HG02759 (cell line): ENCODE measurements around the gene CALB2.
"Not testable (repeated sequence)": the region's sequence is repeated elsewhere in the genome, so short reads cannot be mapped to it uniquely, and the experiment has no call there.

Experiments used
- ATAC-seq: cut with Tn5 transposase; IDR thresholded peaks from one replicate; pipeline ENCODE4 v1.9.1; 2021; ENCODE audit warnings: mild to moderate bottlenecking, moderate library complexity; ENCODE audit not compliant: unreplicated experiment

Gene CALB2, protein sequence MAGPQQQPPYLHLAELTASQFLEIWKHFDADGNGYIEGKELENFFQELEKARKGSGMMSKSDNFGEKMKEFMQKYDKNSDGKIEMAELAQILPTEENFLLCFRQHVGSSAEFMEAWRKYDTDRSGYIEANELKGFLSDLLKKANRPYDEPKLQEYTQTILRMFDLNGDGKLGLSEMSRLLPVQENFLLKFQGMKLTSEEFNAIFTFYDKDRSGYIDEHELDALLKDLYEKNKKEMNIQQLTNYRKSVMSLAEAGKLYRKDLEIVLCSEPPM

DNA sequence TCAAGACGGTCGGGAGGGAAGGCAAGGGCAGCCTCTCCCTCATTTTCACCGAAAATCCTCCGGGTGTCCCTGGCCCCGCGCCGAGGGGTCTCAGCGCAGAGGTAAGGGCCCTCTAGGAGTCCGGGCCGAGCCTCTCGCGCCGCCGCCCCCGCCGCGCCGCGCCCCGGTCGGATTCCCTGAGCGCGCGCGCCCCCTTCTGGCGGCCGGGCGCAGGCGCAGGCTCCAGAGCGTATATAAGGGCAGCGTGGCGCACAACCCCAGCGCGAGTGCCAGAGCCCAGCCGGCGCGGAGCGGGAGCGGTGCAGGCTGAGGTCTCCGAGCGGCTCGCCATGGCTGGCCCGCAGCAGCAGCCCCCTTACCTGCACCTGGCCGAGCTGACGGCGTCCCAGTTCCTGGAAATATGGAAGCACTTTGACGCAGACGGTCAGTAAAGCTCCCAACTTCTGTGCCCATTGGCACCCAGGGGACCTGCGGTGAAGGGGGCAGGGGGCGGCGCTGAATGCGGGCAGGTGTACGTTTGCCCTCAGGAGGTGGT lies at the start of gene CALB2:
Gene CALB2, plus strand, starts transcription at position 260 of the 535 bp plus-strand sequence. Its CDS starts 70 bp downstream, at position 330.
- peak; percentile 92 for ATAC-seq

- ATAC-seq, result no peak
Measured at GRCh38 chr16:71311553-71312158, 46.9 kb upstream of the CALB2 start.

DNA sequence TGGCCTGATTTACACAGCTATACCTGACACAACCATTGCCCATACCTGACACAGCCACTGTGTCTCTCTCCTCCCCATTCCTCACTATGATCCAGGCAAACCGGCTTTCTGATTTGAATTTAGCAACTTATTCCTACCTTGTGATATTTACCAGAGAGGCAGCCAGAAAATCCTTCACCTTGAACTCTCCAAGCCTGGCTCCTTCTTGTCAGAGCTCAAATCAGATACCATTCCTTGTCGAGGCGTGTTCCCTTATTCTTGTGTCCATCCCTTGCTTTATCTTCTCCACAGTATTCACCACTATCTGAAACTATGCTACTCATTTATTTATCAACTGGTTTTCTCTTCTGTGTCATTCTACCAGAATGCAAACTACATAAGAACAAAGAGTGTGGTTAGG lies 44.9 kb upstream of the CALB2 start:
- ATAC-seq, result not testable (repeated sequence)

- ATAC-seq, result no peak
Measured at GRCh38 chr16:71315269-71315668, 43.3 kb upstream of the CALB2 start.

- ATAC-seq, result no peak
Measured at GRCh38 chr16:71319999-71320398, 38.5 kb upstream of the CALB2 start.

DNA sequence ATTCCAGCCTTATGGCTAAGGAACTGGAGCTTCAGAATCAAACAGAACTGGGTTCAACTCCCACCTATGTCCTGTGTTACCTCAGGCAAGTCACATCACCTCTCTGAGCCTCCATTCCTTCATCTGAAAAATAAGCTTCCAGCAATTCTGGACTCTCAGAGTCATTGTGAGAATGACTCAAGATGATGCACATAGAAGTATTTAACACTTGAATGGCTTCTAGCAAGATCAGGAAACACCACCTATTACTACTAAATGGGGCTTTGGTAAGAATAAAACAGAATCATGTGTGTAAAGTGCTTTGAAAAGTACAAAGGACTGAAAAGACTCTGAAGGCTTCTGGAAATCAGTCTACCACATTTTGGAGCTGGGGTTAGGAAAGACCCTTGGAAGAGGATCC lies 30.8 kb upstream of the CALB2 start:
- no peak for ATAC-seq

DNA sequence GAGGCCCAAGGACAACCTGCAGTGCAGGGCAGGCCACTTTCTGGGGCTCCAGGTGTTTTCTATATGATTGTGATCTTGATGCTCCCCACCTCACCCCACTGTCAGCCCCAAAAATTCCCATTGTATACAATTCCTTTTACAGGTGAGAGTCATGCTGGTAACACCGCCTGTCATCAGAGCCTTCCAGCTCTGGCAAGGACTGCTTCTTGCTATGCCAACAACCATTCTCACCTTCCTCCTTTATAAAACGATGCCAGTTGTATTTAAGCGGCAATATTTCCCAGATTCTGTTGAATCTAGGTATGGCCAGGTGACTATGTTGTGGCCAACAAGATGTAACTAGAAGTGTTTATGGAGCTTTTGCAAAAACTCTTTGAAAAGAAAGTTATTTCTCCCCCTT lies 30.4 kb upstream of the CALB2 start:
- ATAC-seq, result no peak

DNA sequence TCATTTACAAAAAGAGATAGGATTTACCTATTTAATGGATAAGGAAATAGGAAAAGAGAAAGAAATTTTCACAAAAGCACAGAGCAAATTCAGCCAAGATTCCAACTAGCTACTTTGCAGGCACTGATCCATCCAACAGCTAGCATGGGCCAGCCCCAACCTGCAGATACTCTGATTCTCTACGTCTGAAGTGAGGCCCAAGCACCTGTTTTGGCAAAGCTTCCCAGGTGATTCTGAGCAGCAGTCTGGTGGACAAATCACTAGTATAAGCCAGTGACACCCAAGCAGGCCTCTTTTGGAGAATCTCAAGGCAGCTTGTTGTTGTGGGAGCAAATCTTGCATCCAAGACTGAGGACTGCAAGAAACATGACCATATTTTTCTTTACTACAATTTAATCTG lies 20.9 kb upstream of the CALB2 start:
- no peak for ATAC-seq

DNA sequence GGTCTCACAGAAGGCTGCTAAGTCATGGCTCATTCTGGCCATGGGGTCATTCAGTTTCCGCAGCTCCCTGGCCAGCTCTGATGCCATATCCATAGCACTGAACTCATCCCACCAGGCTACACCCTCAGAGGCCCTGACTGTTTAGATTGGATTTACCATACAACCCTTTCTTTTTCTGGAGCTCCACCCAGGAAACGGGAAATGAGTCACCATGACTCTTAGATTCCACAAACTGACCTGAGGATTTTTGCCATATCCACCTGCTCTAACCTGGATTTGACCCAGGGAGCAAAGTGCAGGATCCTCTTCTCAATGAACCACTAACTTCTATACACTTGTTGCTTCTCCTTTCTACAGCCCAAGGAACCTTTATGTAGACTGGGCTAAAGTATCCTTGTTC lies 20.3 kb upstream of the CALB2 start:
- ATAC-seq, result no peak

- no peak for ATAC-seq
Measured at GRCh38 chr16:71338632-71339031, 19.9 kb upstream of the CALB2 start.

DNA sequence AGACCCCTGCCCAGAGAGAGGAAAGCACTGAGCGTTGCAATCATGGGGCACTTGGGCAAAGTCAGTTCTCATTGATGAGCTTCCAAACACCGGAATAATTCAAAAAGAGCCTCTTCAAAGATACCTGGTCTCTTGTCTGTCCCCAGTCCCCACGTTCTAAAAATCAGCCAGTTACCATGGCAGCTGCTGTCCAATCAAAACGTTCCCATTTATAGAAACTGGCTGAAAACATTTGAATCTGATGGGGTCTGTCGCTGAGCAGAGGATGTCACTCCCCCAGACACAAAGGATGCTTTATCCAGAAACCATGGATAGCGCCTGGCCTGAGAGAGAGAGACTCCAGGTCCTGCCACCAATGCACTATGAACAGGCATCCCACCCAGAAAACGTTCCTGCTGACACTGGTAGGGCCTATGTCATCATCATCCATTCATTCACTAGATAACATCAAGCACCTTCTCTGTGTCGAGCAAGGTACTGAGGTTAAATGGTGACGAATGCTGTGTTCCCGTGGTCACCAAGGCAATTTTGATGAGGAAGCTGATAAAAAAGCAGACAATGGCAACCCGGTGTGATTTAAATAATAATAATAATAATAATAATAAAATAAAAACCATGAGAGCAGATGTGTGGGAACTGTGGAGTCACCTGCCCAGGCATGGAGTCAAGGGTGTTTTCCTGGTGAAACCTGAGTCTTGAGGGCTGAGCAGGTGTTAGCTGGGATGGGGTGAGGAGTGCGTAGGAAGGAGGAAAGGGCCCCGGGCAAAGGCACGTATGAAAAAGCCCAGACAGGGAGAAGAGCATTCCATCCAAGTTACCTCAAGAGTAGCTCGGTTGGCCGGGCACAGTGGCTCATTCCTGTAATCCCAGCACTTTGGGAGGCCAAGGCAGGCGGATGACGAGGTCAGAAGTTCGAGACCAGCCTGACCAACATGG lies 19.0 kb upstream of the CALB2 start:
- ATAC-seq, result no peak

DNA sequence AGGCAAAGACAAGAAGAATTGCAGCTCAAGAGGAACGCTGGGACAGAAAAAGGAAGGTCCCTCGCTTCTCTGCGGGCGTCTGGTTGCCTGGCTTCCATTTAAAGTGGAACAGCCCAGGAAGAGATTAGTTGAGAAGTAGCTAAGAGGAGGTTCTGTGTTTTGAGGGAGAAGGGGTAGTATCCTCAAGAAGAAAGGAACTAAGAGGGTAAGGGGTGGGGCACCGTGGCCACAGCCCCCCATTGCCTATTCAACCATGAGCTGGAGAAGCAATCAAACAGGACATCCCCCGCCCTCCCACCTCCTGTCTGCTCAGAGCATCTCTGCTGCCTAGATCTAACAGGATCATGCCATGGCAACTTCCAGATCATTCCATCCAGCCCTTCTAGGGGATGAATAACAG lies 18.1 kb upstream of the CALB2 start:
- no peak for ATAC-seq

DNA sequence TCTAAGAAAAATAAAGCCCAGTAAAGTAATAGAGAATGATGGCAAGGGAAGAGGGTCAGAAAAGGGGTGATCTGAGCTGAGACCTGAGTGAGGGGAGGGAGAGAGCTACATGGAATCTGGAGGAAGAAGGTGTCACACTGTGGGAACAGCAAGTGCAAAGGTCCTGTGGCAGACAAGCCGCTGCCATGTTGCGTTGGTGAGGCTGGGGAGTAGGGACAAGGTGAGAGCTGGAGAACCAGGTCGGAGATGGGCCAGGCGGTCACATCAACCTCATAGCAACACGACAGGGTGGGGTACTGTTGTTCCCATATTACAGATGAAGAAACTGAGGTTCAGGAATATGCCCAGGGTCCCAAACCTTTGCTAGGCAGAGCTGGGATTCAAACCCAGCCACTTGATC lies 16.6 kb upstream of the CALB2 start:
- ATAC-seq, result no peak

DNA sequence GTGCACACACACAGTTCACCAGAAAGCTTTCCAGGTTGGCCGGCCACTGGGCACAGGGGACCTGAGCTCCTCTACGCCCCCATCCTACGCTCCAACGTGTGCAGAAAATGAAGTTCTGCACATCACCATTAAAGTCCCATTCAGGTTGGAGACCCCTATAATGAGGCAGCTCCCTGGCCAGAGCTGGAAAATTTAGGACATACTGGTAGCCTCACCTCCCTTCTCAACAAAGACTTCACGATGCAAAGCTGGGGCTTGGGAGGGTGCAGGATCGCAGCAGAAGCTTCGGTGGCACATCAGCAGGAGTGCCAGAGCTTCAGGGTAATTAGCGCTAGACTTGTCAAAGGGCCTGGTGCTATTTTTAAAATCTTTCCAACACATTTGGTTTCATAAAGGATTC lies 15.4 kb upstream of the CALB2 start:
- no peak for ATAC-seq

DNA sequence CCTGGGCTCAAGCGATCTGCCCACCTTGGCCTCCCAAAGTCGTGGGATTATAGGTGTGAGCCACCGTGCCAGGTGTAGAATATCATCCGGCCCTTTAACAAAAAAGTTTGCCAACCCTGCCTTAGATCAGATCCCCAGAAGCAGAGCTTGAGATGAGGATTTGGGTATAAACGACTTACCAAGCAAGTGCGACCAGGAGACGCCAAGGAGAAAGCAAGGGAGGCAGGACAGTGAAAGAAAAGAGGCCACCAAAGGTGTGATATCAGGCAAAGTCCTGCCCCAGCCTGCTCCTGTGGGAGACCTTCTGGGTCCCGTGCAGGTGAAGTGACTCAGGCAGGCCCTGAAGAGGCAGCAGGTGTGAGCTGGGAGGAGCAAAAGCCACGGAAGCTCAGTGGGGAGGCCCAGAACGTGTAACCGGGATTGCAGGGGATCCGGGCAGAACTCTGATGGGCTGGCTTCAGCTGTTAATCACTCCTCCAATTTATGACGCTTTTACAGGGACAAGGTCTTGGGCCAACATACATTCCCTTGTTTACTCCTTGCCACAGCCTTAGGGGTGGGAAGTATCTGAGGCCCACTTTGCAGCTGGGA lies 14.1 kb upstream of the CALB2 start:
- ATAC-seq, result no peak

GRCh38 chr16:71345031-71345430 lies 13.5 kb upstream of the CALB2 start:
- ATAC-seq, result no peak

DNA sequence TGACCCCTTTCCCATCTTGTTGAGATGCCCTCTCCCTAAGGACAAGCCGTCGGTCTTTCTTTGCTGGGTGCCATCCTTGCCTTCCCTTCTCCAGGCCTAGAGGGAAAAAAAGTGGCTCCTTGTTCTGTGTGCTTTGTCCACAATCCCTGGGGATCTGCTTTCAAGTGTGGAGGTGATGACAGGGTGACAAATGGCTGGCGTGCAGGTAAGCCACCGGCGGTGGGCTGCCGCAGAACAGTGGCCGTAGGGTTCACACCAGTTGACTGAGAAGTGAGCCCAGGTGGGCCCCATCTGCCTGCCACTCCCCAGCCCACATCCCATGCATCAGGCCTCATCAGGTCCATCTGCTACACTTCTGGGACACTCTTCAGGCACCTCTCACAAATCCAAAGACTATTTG lies 11.4 kb upstream of the CALB2 start:
- no peak for ATAC-seq

GRCh38 chr16:71348262-71349085 lies 10.0 kb upstream of the CALB2 start:
- no peak for ATAC-seq

GRCh38 chr16:71350821-71351557 lies 7.5 kb upstream of the CALB2 start:
- no peak for ATAC-seq

DNA sequence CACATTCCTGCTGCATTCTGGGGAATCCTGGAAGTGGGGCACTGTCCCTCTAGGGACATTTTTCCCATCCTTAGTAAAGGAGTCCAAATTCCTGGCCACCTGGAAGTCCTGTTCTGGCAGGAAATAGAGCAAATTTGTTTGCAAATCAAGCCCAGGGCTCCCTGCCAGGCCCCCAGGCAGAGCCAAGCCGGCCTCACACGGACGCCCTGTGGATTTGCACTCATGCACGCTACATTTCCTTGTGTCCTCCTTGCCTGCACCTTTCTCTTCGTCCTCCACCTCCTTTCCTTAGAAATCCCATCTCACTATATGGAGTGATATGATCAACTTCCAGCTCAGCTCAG lies 7.0 kb upstream of the CALB2 start:
- ATAC-seq, result no peak
